Measurements from ENCODE around the gene PRKCZ.
"Not testable (repeated sequence)": the region's sequence is repeated elsewhere in the genome, so short reads cannot be mapped to it uniquely, and the experiment has no call there.

PRKCZ gene

GRCh38 chr1:2132222-2133038 is 82.2 kb downstream of the PRKCZ start:
- in situ Hi-C loops (cut with HindIII; ENCODE audit: low sequenced_read_pairs): no loop called here

DNA sequence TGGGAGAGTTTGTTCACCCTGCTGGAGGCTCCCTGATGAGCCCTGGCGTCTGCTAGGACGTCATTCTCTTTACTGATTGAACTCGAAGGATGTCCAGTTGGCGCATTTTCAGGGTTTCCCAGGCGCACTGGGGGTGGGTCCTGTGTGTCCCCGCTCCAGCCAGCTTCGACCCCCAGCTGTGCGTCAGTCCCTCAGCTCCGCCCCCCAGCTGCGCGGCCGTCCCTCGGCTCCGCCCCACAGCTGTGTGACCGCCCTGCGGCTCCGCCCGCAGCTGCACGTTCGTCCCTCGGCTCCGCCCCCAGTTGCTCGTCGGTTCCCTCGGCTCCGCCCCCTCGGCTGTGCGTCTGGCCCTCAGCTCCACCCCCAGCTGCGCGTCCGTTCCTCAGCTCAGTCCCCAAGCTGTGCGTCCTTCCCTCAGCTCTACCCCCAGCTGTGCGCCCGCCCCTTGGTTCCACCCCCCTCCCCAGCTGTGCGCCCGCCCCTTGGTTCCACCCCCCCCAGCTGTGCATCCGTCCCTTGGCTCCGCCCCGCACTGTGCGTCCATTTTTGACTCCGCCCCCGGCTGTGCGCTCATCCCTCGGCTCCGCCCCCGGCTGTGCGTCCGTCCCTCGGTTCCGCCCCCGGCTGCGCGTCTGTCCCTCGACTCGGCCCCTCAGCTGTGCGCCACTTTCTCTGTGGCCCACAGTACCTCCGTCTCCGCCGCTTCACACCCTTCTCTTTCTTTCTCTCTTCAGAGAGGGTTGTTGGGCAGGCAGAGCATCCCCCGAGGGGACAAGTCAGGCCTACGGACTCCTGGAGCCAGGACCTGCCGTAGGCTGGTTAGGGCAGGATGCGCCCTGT is 83.0 kb downstream of the PRKCZ start:
- in situ Hi-C loops (cut with HindIII; ENCODE audit: low sequenced_read_pairs): no loop called here

DNA sequence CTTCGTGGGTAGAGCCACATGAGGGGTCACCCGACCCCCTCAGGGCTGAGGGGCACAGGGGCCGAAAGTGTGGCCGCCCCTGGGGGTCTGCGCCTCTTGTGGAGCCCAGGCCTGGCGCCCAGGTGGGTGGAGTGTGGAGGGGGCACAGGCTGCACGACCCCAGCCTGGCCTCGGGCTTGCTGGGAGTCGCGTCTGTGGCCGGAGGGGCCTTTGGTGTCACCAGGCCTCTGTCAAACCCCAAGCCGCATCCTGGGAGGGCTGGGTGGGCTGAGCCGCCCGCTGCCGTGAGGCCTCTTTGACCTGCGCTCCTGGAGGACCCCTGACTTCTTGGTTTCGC is 83.6 kb downstream of the PRKCZ start:
- in situ Hi-C loops (cut with HindIII; ENCODE audit: low sequenced_read_pairs): no loop called here

- in situ Hi-C loops (cut with HindIII; ENCODE audit: low sequenced_read_pairs): no loop called here
These were observed 84.0 kb downstream of the PRKCZ start for GRCh38 chr1:2134266-2134620.

GRCh38 chr1:2134621-2135307 is 84.6 kb downstream of the PRKCZ start:
- in situ Hi-C loops (cut with HindIII; ENCODE audit: low sequenced_read_pairs): no loop called here

DNA sequence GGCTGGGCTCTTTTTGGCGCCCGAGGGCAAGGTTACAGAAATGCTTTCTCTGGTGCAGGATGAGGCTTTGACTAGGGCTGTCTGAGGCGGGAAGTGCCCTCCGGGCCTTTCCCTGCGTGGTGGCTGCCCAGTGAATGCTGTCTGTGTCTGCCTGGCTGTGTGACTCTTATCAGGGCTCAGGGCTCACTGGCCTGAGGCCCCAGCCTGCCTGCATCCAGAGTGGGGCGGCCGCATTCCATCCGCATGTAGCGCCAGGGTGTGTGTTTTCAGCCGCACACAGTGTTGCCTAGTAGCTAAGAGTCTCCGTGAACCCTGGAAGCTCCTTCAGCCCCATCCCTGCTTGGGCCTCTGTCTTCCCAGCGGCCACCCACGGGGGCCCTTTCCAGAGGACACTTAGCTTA is 85.2 kb downstream of the PRKCZ start:
- in situ Hi-C loops (cut with HindIII; ENCODE audit: low sequenced_read_pairs): no loop called here

DNA sequence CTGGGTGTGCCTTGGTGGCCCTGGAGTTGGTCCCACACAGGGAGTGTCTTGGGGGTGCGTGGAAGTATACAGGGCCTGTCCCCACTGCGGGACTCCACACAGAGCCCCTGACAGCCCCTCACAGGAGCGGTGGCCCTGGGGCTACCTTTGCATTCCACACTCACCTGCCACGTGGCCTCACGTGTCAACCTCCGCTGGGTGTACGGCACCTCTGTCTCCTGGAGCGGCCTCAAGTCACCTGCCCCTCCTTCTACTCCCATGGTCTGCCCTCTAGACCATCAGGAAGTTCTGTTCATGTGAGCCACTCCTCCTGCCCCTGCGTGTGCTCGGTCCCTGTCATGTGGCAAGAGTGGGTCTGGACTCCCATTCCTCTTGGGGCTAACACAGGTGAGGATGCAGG is 85.7 kb downstream of the PRKCZ start:
- in situ Hi-C loops (cut with HindIII; ENCODE audit: low sequenced_read_pairs): no loop called here

DNA sequence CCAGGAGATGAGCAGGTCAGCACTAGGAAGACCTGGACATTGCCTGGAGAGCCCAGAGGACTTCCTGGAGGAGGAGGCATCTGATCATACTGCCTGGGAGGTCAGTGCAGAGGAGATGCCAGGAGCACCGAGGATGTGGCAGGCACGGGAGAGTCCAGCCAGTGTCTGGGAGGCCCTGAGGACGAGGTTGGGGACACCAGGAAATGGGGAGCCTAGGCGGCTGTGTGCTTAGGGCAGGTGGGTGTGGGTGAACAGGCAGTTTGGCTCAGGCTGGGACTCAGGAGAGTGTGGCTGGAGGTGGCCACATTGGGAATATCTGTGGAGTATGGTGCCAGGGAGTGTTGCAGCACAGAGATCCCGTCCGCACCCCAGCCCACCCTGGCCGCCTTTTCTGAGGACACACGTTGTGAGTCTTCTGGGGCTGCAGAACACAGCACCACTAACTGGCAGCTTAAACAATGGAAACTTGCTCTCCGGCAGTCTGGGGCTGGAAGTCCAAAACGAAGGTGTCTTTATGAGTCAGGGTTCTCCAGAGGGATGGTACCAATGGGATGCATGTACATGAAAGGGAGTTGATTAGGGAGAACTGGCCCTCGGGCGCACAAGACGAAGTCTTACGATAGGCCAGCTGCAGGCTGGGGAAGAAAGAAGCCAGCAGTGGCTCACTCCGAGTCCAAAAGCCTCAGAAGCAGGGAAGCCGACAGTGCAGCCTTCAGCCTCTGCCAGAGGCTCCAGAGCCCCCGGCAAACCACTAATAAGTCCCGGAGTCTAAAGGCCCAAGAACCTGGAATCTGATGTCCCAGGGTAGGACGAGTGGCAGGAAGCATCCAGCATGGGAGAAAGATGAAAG is 86.4 kb downstream of the PRKCZ start:
- in situ Hi-C loops (cut with HindIII; ENCODE audit: low sequenced_read_pairs): no loop called here

- in situ Hi-C loops (cut with HindIII; ENCODE audit: low sequenced_read_pairs): no loop called here
These were observed 87.3 kb downstream of the PRKCZ start for GRCh38 chr1:2137257-2138121.

GRCh38 chr1:2139156-2139555 is 88.9 kb downstream of the PRKCZ start:
- in situ Hi-C loops (cut with HindIII; ENCODE audit: low sequenced_read_pairs): not testable (repeated sequence)

DNA sequence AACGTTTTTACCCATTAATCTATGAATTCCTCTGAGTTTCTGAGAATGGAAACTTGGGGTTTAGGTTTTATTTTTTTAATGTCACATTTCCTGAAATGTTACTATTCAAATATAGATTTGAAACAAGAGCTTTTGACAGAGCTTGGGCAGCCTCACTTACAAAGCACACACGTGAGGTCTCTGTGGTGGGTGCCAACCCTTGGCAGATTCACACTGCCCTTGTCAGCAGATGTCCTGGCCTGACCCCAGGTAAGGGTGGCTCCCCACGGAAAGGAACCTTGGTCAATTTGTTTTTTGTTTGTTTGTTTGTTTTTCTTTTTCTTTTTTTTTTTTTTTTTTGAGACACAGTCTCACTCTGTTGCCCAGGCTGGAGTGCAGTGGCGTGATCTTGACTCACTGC is 90.8 kb downstream of the PRKCZ start:
- in situ Hi-C loops (cut with HindIII; ENCODE audit: low sequenced_read_pairs): no loop called here

- in situ Hi-C loops (cut with HindIII; ENCODE audit: low sequenced_read_pairs): no loop called here
These were observed 93.7 kb downstream of the PRKCZ start for GRCh38 chr1:2143814-2144500.

GRCh38 chr1:2144501-2145090 is 94.4 kb downstream of the PRKCZ start:
- in situ Hi-C loops (cut with HindIII; ENCODE audit: low sequenced_read_pairs): no loop called here

DNA sequence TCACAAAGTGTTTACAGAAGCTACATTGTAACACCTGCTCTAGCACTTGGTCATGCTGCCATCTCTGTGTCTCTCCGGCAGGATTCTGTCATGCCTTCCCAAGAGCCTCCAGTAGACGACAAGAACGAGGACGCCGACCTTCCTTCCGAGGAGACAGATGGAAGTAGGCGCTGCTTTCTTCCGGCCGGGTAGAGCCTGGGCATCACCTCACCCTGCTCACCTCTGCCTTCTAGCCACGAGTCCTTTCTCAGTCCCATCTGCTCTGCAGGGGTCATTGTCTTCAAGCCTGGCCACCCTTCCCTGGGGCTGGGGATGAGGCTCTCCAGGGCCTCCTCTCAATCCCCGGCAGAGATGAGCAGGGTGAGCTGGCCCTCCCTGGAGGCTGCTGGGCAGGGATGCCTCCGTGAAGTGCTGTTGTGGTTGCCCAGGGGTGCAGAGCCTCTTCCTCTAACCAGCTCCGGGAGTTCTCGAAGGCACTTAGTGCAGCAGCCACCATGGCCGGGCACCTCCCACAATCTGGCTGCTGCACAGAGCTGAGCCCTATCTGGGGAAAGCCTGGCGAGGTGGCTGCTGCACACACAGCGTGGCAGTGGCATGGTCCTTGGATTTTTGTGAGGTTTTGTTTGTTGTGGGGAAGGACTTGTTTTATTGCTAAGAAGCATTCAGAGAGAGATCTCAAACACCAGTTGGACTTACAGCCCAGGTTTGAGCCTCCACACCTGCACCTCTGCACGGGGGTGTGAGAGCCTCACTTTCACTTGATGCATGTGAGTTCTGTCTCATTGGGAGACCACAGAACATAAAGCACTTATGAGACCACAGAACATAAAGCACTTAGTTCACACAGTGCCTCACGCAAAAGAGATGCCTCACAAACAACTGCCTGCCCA is 96.0 kb downstream of the PRKCZ start:
- in situ Hi-C loops (cut with HindIII; ENCODE audit: low sequenced_read_pairs): no loop called here

DNA sequence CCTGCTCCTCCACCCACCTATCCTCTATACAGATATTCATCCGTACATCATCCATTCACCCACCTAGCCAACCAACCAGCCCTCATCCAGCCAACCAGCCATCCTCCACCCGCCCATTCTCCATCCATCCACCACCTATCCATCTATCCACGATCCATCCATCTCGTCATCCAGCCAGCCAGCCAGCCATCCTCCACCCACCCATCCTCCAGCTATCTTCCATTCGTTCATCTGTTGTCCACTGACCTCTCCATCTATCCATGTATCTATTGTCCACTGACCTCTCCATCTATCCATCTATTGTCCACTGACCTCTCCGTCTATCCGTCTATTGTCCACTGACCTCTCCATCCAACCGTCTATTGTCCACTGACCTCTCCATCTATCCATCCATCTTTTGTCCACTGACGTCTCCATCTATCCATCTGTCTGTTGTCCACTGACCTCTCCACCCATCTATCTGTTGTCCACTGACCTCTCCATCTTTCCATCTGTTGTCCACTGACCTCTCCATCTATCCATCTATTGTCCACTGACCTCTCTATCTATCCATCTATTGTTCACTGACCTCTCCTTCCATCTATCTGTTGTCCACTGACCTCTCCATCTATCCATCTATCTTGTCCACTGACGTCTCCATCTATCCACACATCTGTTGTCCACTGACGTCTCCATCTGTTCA is 96.8 kb downstream of the PRKCZ start:
- in situ Hi-C loops (cut with HindIII; ENCODE audit: low sequenced_read_pairs): no loop called here

GRCh38 chr1:2147869-2148268 is 97.7 kb downstream of the PRKCZ start:
- in situ Hi-C loops (cut with HindIII; ENCODE audit: low sequenced_read_pairs): not testable (repeated sequence)

DNA sequence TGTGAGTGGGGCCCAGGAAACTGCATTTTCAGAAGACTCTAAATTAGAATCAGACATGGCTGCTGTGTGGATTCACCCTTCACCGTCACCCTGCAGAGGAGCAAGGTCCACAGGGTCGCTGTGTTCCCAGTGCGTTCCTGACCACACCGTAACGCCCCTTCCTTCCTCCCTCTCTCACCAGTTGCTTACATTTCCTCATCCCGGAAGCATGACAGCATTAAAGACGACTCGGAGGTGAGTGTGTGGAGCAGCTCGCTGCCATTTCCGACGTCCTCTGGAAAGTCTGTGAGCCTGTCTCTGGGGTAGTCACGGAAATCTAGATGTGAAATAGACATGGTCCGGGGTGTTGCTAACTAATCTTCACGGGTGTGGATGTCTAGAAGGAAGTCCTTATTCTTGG is 98.5 kb downstream of the PRKCZ start:
- in situ Hi-C loops (cut with HindIII; ENCODE audit: low sequenced_read_pairs): no loop called here

Data from DLD1 (cell line).